Measurements from ENCODE around the gene LCN6. TPM values are rescaled to one million over a fixed set of nuclear protein-coding genes. Genes with fewer than 3 reads are reported as not detected.

The LCN6 gene
- total and polyA plus RNA-seq, 9 of the 15 experiments (the other 6 are each of a cell fraction or from before 2014, with no cell fraction given), result 0.10 to 0.45 (median 0.37) TPM; not detected in 5

- TF ChIP-seq YY1 (IDR thresholded peaks at IDR 0.05; ENCODE audit: borderline replicate concordance in 1 of 3, control insufficient read depth in 1 of 3, extremely low read depth in 1 of 3, insufficient read depth in 3 of 3, insufficient read length in 1 of 3, insufficient replicate concordance in 2 of 3, low read depth in 1 of 3, low read length in 2 of 3) (peak in 1 of 3 experiments; percentile 60), CREM (IDR thresholded peaks at IDR 0.05; ENCODE audit: low read depth) (peak; percentile 2; the same call in 1 of the 2 replicates), CXXC5 (CRISPR knock-in tag; IDR thresholded peaks at IDR 0.05) (peak; percentile 44; the same call in 1 of the 2 replicates), PTTG1 (tag; IDR thresholded peaks at IDR 0.05; ENCODE audit: low read depth) (no peak), HDAC2 (IDR thresholded peaks at IDR 0.05) (no peak), PHB2 (IDR thresholded peaks at IDR 0.05; ENCODE audit: low read depth) (no peak), THRA (IDR thresholded peaks at IDR 0.05) (no peak), SIX5 (IDR thresholded peaks at IDR 0.05; ENCODE audit: borderline replicate concordance in 1 of 2, insufficient read depth in 1 of 2, low read depth in 1 of 2, low read length in 2 of 2) (no peak), SMC3 (conservative IDR thresholded peaks at IDR 0.05; ENCODE audit: insufficient read depth, low read depth, low read length) (no peak), ZEB2 (IDR thresholded peaks at IDR 0.05) (no peak), TFAP4 (CRISPR knock-in tag; IDR thresholded peaks at IDR 0.05; ENCODE audit: borderline replicate concordance) (peak; percentile 31; the same call in 1 of the 2 replicates), NFATC3 (IDR thresholded peaks at IDR 0.05) (no peak), ZNF41 (CRISPR knock-in tag; conservative IDR thresholded peaks at IDR 0.05) (no peak), MTA3 (IDR thresholded peaks at IDR 0.05; ENCODE audit: borderline replicate concordance) (peak; percentile 8; the same call in 1 of the 2 replicates), RBFOX2 (IDR thresholded peaks at IDR 0.05; ENCODE audit: low read depth, low read length) (peak; percentile 71), ZBTB7A (IDR thresholded peaks at IDR 0.05; ENCODE audit: borderline replicate concordance, control insufficient read depth, low read depth, low read length) (peak; percentile 14; the same call in 1 of the 2 replicates), FOXK1 (CRISPR knock-in tag; IDR thresholded peaks at IDR 0.05; ENCODE audit: borderline replicate concordance) (no peak)
- TF ChIP-seq, protein P1, sequence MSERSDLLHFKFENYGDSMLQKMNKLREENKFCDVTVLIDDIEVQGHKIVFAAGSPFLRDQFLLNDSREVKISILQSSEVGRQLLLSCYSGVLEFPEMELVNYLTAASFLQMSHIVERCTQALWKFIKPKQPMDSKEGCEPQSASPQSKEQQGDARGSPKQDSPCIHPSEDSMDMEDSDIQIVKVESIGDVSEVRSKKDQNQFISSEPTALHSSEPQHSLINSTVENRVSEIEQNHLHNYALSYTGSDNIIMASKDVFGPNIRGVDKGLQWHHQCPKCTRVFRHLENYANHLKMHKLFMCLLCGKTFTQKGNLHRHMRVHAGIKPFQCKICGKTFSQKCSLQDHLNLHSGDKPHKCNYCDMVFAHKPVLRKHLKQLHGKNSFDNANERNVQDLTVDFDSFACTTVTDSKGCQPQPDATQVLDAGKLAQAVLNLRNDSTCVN (CRISPR knock-in tag; IDR thresholded peaks at IDR 0.05), result 0 out of 2 replicates have a peak, but pooled peaks have one; percentile 58
- TF ChIP-seq, protein P2, sequence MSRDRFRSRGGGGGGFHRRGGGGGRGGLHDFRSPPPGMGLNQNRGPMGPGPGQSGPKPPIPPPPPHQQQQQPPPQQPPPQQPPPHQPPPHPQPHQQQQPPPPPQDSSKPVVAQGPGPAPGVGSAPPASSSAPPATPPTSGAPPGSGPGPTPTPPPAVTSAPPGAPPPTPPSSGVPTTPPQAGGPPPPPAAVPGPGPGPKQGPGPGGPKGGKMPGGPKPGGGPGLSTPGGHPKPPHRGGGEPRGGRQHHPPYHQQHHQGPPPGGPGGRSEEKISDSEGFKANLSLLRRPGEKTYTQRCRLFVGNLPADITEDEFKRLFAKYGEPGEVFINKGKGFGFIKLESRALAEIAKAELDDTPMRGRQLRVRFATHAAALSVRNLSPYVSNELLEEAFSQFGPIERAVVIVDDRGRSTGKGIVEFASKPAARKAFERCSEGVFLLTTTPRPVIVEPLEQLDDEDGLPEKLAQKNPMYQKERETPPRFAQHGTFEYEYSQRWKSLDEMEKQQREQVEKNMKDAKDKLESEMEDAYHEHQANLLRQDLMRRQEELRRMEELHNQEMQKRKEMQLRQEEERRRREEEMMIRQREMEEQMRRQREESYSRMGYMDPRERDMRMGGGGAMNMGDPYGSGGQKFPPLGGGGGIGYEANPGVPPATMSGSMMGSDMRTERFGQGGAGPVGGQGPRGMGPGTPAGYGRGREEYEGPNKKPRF (IDR thresholded peaks at IDR 0.05; ENCODE audit: low read depth, low read length), result no peak
These were observed 42.6 kb upstream of the LCN6 start, which contains the start of gene TMEM141 (continued) for GRCh38 chr9:136790640-136791515.

Data from K562 (cell line).